ENCODE results near the gene PTGER4. TPM values are rescaled to one million over a fixed set of nuclear protein-coding genes. Genes with fewer than 3 reads are reported as not detected.

PTGER4 gene
- total and polyA plus RNA-seq, 4 donors = 0.60 to 6.8 (median 2.8) TPM

- DNase-seq (ENCODE audit: low spot score) = no peak
- Histone ChIP-seq H3K9ac (ENCODE audit: low read depth in 1 of 2, low read length in 2 of 2) (no peak overlapping the region), H3K9me3 (ENCODE audit: control insufficient read depth in 4 of 4, low read length in 3 of 4) (no peaks in the 10 kb centered on the region), H3K4me3 (ENCODE audit: low read depth in 1 of 3, low read length in 3 of 3) (no peak overlapping the region), H3K27ac (ENCODE audit: low read depth in 1 of 2, low read length in 2 of 2) (no peak overlapping the region), H3K27me3 (ENCODE audit: control insufficient read depth in 4 of 4, insufficient read depth in 4 of 4, low read length in 3 of 4) (no peaks in the 10 kb centered on the region), H3K36me3 (ENCODE audit: control insufficient read depth in 4 of 4, insufficient read depth in 3 of 4, low read depth in 1 of 4, low read length in 3 of 4) (no peaks in the 10 kb centered on the region), H3K4me1 (ENCODE audit: control insufficient read depth in 4 of 4, insufficient read depth in 4 of 4, low read length in 3 of 4) (no peaks in the 10 kb centered on the region)
- TF ChIP-seq RXRA (IDR thresholded peaks at IDR 0.05) (no peak), TAF1 (conservative IDR thresholded peaks at IDR 0.05) (no peak), GABPA (IDR thresholded peaks at IDR 0.05 in 1 of 2, conservative IDR thresholded peaks at IDR 0.05 in 1 of 2) (no peak), FOXA2 (IDR thresholded peaks at IDR 0.05) (no peak), FOXA1 (IDR thresholded peaks at IDR 0.05) (no peak), EGR1 (IDR thresholded peaks at IDR 0.05; ENCODE audit: low read depth in 2 of 2) (no peak), MAX (IDR thresholded peaks at IDR 0.05) (no peak), RAD21 (IDR thresholded peaks at IDR 0.05) (no peak), NR2F2 (IDR thresholded peaks at IDR 0.05) (no peak), HNF4A (conservative IDR thresholded peaks at IDR 0.05) (no peak), SP1 (IDR thresholded peaks at IDR 0.05) (no peak), HNF4G (IDR thresholded peaks at IDR 0.05) (no peak)
- TF ChIP-seq, protein P1, sequence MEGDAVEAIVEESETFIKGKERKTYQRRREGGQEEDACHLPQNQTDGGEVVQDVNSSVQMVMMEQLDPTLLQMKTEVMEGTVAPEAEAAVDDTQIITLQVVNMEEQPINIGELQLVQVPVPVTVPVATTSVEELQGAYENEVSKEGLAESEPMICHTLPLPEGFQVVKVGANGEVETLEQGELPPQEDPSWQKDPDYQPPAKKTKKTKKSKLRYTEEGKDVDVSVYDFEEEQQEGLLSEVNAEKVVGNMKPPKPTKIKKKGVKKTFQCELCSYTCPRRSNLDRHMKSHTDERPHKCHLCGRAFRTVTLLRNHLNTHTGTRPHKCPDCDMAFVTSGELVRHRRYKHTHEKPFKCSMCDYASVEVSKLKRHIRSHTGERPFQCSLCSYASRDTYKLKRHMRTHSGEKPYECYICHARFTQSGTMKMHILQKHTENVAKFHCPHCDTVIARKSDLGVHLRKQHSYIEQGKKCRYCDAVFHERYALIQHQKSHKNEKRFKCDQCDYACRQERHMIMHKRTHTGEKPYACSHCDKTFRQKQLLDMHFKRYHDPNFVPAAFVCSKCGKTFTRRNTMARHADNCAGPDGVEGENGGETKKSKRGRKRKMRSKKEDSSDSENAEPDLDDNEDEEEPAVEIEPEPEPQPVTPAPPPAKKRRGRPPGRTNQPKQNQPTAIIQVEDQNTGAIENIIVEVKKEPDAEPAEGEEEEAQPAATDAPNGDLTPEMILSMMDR (IDR thresholded peaks at IDR 0.05; ENCODE audit: low read depth, low read length, missing input control) = no peak
- TF ChIP-seq, protein P2, sequence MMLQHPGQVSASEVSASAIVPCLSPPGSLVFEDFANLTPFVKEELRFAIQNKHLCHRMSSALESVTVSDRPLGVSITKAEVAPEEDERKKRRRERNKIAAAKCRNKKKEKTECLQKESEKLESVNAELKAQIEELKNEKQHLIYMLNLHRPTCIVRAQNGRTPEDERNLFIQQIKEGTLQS (IDR thresholded peaks at IDR 0.05) = no peak
- WGBS = 75% methylated on average over 8 of the region's 8 CpGs
These were observed 27.1 kb upstream of the PTGER4 start for GRCh38 chr5:40652441-40653220.

GRCh38 chr5:40653221-40654022 is 26.3 kb upstream of the PTGER4 start:
- H3K4me1 ChIP-seq (ENCODE audit: control insufficient read depth in 4 of 4, insufficient read depth in 4 of 4, low read length in 3 of 4) = no peaks in the 10 kb centered on the region
- H3K27me3 ChIP-seq (ENCODE audit: control insufficient read depth in 4 of 4, insufficient read depth in 4 of 4, low read length in 3 of 4) = no peaks in the 10 kb centered on the region
- 88% methylated on average over 4 of the region's 4 CpGs for WGBS
- H3K27ac ChIP-seq (ENCODE audit: low read depth in 1 of 2, low read length in 2 of 2) = no peak overlapping the region
- no peak overlapping the region for H3K4me3 ChIP-seq (ENCODE audit: low read depth in 1 of 3, low read length in 3 of 3)
- no peaks in the 10 kb centered on the region for H3K36me3 ChIP-seq (ENCODE audit: control insufficient read depth in 4 of 4, insufficient read depth in 3 of 4, low read depth in 1 of 4, low read length in 3 of 4)
- no peak overlapping the region for H3K9ac ChIP-seq (ENCODE audit: low read depth in 1 of 2, low read length in 2 of 2)
- no peak for DNase-seq (ENCODE audit: low spot score)
- TF ChIP-seq, protein P1 (IDR thresholded peaks at IDR 0.05; ENCODE audit: low read depth, low read length, missing input control) = no peak
- no peaks in the 10 kb centered on the region for H3K9me3 ChIP-seq (ENCODE audit: control insufficient read depth in 4 of 4, low read length in 3 of 4)
